Measurements from ENCODE around the gene CNOT8. TPM values are rescaled to one million over a fixed set of nuclear protein-coding genes. Genes with fewer than 3 reads are reported as not detected.

CNOT8 gene
- total RNA-seq, 1 experiment from 2014 or later = 45.9 TPM

GRCh38 chr5:154815684-154816247 lies 42.7 kb upstream of the CNOT8 start:
- in situ Hi-C loops (cut with HindIII; ENCODE audit: low pct_unique_long_range_greater_than_20kb, low sequenced_read_pairs) = no loop called here
- no TSS peak for BruUV-seq (replicated peaks)
- peaks cover 39% of the 10 kb centered on the region for H3K36me3 ChIP-seq (ENCODE audit: control insufficient read depth, insufficient read depth, low read length)

GRCh38 chr5:154816891-154817492 lies 41.4 kb upstream of the CNOT8 start:
- TF ChIP-seq TCF7L2 (IDR thresholded peaks at IDR 0.05; ENCODE audit: low read depth, low read length) (no peak), REST (IDR thresholded peaks at IDR 0.05; ENCODE audit: insufficient read depth in 1 of 2, low read depth in 2 of 2, low read length in 1 of 2) (no peak), CTCF (IDR thresholded peaks at IDR 0.05) (no peak), SIN3A (IDR thresholded peaks at IDR 0.05; ENCODE audit: borderline replicate concordance, insufficient read depth, low read depth, low read length) (no peak), POLR2AphosphoS5 (IDR thresholded peaks at IDR 0.05; ENCODE audit: low read depth, low read length) (no peak)
- no TSS peak for BruUV-seq (replicated peaks)
- H3K27ac ChIP-seq (ENCODE audit: low read length) = no peak overlapping the region
- H3K36me3 ChIP-seq (ENCODE audit: control insufficient read depth, insufficient read depth, low read length) = peaks cover 32% of the 10 kb centered on the region
- H3K9me3 ChIP-seq (ENCODE audit: control insufficient read depth, insufficient read depth, low read depth, low read length) = no peaks in the 10 kb centered on the region
- POLR2A ChIA-PET = interaction anchor here (0.6 kb wide), 1 partner anchor 18 kb away, joined by 5 read pairs; no protein-coding TSS in a partner anchor
- in situ Hi-C loops (cut with HindIII; ENCODE audit: low pct_unique_long_range_greater_than_20kb, low sequenced_read_pairs) (no loop called here), intact Hi-C loops (cut with micrococcal nuclease; ENCODE audit: unreplicated experiment) (no loop called here)
- no peaks in the 10 kb centered on the region for H3K4me1 ChIP-seq (ENCODE audit: control insufficient read depth, insufficient read depth, low read length)
- CTCF ChIA-PET = interaction anchor here (0.6 kb wide), 1 partner anchor 163 kb away, joined by 5 read pairs; no protein-coding TSS in a partner anchor
- no peak for DNase-seq (ENCODE audit: low read depth, low spot score)
- no peak overlapping the region for H3K4me3 ChIP-seq (ENCODE audit: low read depth in 2 of 2, low read length in 2 of 2)
- ATAC-seq = no peak
- H3K27me3 ChIP-seq (ENCODE audit: control insufficient read depth, insufficient read depth, low read length) = no peaks in the 10 kb centered on the region

More at GRCh38 chr5:154815684-154816247, 42.7 kb upstream of the CNOT8 start:
- no peaks in the 10 kb centered on the region for H3K27me3 ChIP-seq (ENCODE audit: control insufficient read depth, insufficient read depth, low read length)
- DNase-seq (ENCODE audit: low read depth, low spot score) = no peak
- intact Hi-C loops (cut with micrococcal nuclease; ENCODE audit: unreplicated experiment) = no loop called here
- H3K4me1 ChIP-seq (ENCODE audit: control insufficient read depth, insufficient read depth, low read length) = no peaks in the 10 kb centered on the region
- no peak for ATAC-seq
- no peak for TF ChIP-seq REST (IDR thresholded peaks at IDR 0.05; ENCODE audit: insufficient read depth in 1 of 2, low read depth in 2 of 2, low read length in 1 of 2)
- no peak for TF ChIP-seq TCF7L2 (IDR thresholded peaks at IDR 0.05; ENCODE audit: low read depth, low read length)
- no peak for TF ChIP-seq SIN3A (IDR thresholded peaks at IDR 0.05; ENCODE audit: borderline replicate concordance, insufficient read depth, low read depth, low read length)
- no peak for TF ChIP-seq CTCF (IDR thresholded peaks at IDR 0.05)
- TF ChIP-seq POLR2AphosphoS5 (IDR thresholded peaks at IDR 0.05; ENCODE audit: low read depth, low read length) = no peak
- no peak overlapping the region for H3K4me3 ChIP-seq (ENCODE audit: low read depth in 2 of 2, low read length in 2 of 2)
- ChIA-PET POLR2A (no interaction called here), CTCF (no interaction called here)
- no peaks in the 10 kb centered on the region for H3K9me3 ChIP-seq (ENCODE audit: control insufficient read depth, insufficient read depth, low read depth, low read length)
- no peak overlapping the region for H3K27ac ChIP-seq (ENCODE audit: low read length)

Data from Panc1 (cell line).